GM18868 (cell line): ENCODE data around the gene STAT3.
"Not testable (repeated sequence)": the region's sequence is repeated elsewhere in the genome, so short reads cannot be mapped to it uniquely, and the experiment has no call there.

Experiments
- ATAC-seq: cut with Tn5 transposase; IDR thresholded peaks from one replicate; pipeline ENCODE4 v1.9.1; 2021; ENCODE audit warnings: mild to moderate bottlenecking, moderate library complexity; ENCODE audit not compliant: unreplicated experiment

The STAT3 gene

DNA sequence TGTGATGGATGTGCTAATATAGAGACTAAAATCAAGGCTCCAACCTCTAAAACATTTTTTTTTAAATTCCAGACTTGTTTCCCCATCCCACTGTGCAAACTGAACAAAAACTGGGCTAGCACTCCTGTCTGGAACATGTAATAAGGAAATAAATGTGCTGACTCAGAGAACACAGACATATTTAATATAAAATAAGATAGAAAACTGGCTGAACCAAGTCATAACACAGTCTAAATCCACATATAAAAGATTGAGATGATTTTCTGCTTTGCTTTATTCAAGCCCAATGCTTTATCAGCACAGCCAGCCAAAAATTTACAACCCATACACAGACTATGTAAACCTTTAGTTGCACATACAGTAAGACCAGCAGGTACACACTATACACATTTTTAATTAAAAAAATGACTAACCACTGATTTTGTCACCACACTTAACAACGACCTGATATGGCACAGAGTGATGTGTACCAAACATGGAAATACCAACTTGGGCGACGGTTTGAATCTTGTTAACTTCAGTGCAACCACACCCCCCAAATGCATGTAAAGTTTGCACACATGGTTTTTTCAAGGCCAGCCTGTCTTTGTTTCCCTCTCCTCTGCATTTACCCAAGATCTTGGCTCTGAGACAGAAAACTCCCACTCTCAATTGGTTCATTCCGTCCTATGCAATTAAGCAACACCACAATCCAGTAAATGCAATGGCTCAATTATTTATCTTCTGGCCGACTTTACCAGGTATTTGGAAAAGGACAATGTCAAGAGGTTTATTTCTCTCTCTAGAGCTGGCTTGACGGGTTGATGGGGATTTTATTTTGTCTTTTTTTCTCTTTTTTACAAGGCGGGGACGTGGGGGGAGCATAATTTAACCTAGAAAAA is 1.2 kb downstream of the STAT3 start:
- no peak for ATAC-seq

GRCh38 chr17:42381898-42382297 is 6.3 kb downstream of the STAT3 start:
- no peak for ATAC-seq

GRCh38 chr17:42380935-42381334 is 7.3 kb downstream of the STAT3 start:
- ATAC-seq, result no peak

- no peak for ATAC-seq
These were observed 9.2 kb downstream of the STAT3 start for GRCh38 chr17:42378959-42379594.

DNA sequence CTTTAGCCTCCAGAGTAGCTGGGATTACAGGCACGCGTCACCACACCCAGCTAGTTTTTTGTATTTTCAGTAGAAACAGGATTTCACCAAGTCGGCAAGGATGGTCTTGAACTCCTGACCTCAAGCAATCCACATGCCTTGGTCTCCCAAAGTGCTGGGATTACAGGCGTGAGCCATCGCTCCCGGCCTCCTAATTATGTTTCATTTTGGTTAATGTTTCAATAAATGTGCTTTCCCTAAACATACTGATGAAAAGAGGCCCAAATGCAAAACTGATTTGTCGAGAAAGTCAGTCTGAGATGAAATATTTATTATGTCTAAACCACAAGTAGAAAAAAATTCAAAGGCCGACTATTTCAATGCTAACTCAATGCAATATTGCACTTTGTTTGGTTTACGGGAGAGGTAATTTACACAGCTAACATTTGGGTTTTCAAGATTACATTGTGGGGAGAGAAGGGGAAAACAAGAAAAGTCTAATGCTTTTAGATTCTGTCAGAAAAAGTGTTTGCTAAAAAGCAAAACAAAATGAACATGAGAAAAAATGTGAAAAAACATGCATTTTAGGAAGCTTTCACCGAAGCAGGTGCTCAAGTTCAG is 9.8 kb downstream of the STAT3 start:
- no peak for ATAC-seq

DNA sequence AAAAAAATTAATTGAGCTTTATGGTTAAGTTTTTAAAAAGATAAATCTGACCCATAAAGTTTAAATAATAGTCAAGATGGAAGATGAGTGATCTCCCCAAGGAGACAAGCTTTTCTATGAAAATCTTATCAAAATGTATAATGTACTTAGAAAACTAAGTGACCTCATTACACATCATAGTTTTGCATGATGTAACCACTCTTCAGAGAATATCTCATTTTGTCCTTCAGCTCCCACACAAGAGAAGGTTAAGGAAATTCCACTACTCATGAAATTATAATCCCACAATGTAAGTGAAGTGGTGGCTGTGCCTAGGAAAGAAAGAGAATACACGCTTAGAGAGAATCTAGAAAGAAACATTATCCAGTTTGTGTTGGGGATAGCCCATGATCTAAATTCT is 14.3 kb downstream of the STAT3 start:
- no peak for ATAC-seq

GRCh38 chr17:42372142-42372541 is 16.1 kb downstream of the STAT3 start:
- no peak for ATAC-seq

- not testable (repeated sequence) for ATAC-seq
These were observed 19.3 kb downstream of the STAT3 start for GRCh38 chr17:42368797-42369561.

GRCh38 chr17:42368310-42368709 is 19.9 kb downstream of the STAT3 start:
- ATAC-seq, result not testable (repeated sequence)

DNA sequence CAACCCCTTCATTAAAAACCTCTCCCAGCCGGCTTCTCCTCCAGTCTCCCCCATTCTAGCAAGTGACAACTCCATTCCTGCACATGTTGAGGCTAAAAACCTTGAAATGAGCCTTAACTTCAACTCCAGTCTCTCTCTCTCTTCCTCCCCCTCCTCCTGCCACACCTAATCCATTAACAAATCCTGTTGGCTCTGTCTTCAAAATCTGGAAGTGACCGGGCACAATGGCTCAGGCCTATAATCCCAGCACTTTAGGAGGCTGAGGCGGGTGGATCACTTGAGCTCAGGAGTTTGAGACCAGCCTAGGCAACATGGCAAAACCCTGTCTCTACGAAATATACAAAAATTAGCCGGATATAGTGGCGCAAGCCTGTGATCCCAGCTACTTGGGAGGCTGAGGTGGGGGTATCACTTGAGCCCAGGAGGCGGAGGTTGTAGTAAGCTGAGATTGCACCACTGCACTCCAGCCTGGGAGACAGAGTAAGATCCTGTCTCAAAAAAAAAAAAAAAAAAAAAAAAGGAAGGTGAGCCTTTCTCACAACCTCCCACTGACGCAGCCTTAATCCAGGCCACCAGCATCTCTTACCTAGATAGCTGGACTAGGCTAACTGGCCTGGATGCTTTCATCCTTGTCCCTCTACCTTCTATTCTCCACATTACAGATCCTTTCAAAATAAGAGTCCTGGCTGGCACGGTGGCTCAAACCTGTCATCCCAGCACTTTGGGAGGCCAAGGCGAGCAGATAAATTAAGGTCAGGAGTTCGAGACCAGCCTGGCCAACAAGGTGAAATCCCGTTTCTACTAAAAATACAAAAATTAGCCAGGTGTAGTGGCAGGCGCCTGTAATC is 21.8 kb downstream of the STAT3 start:
- not testable (repeated sequence) for ATAC-seq

DNA sequence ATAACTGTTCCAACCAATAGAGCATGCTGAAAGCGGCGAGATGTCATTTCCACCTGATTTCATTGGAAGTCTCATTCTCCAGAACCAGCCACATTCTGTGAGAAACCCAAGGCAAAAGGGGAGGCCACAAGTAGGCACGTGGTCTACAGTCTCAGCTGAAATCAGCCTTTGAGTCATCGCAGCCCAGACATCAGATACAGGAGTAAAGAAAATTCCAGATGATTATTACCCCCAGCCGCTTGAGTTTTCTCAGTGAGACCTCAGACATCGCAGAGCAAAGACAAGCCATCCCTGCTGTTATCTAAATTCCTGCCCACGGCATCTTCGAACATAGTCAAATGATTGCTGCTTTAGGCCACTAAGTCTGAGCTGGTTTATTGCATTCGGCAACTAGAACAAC is 23.1 kb downstream of the STAT3 start:
- no peak for ATAC-seq

- ATAC-seq, result no peak
These were observed 24.3 kb downstream of the STAT3 start for GRCh38 chr17:42363767-42364585.

- no peak for ATAC-seq
These were observed 25.0 kb downstream of the STAT3 start for GRCh38 chr17:42363231-42363630.

GRCh38 chr17:42362245-42362961 is 25.8 kb downstream of the STAT3 start:
- no peak for ATAC-seq

- no peak for ATAC-seq
These were observed 26.5 kb downstream of the STAT3 start for GRCh38 chr17:42361781-42362186.

GRCh38 chr17:42360388-42360787 is 27.9 kb downstream of the STAT3 start:
- ATAC-seq, result not testable (repeated sequence)

- ATAC-seq, result no peak
These were observed 29.1 kb downstream of the STAT3 start for GRCh38 chr17:42359133-42359532.

GRCh38 chr17:42358434-42358833 is 29.8 kb downstream of the STAT3 start:
- ATAC-seq, result no peak
